Measurements from ENCODE around the gene CPAMD8. TPM values are rescaled to one million over a fixed set of nuclear protein-coding genes. Genes with fewer than 3 reads are reported as not detected.

CPAMD8 gene
- total and polyA plus RNA-seq, 2 of the 8 experiments (the other 6 are each of a cell fraction or from before 2014, with no cell fraction given), result 6.1 to 9.2 TPM

DNA sequence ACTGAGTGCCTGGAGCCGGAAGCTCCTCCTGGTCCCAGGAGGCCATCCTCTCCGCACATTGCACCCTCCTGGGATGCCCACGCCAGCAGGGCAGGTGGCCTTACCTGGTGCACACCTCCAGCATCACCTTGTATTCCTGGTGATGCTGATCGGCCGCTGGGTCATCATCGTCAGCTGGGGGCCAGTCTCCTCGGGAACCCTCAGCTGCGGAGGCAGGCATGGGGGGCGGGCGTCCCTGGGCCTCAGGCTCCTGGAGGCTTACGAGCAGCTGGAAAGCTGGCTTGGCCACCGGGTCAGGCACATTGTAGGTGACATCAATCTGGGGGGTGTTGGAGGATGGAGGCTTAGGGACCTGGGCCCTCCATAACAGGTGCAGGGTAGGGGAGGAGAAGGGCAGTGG is 124.1 kb downstream of the CPAMD8 start:
- no peak overlapping the region for H4K5ac ChIP-seq (ENCODE audit: insufficient read length, low read depth, low read length)
- no peak overlapping the region for H2AFZ ChIP-seq (ENCODE audit: low read length)
- 90% methylated on average over 12 of the region's 12 CpGs; no CpG with 5 or more reads in 1 of the 2 experiments for WGBS, 2 experiments (ENCODE audit: extremely low coverage in 1 of 2, insufficient coverage in 1 of 2, insufficient read length in 1 of 2, insufficient replicate concordance in 2 of 2, low coverage in 1 of 2, low lambda C conversion rate in 2 of 2, missing lambda C conversion rate in 1 of 2)
- H2BK12ac ChIP-seq (ENCODE audit: low read depth, low read length), result no peak overlapping the region
- H4K8ac ChIP-seq (ENCODE audit: extremely low read depth, insufficient read depth, low read length), result no peak overlapping the region
- H3K14ac ChIP-seq (ENCODE audit: insufficient read length), result no peak overlapping the region
- no peaks in the 10 kb centered on the region for H4K20me1 ChIP-seq (replicated peaks in 1 of 2; ENCODE audit: control insufficient read depth in 1 of 2, insufficient read depth in 2 of 2, low read length in 2 of 2)
- H3K36me3 ChIP-seq (ENCODE audit: control insufficient read depth in 2 of 4, insufficient read depth in 4 of 4, low read length in 3 of 4), result no peaks in the 10 kb centered on the region
- H3K4me3 ChIP-seq (ENCODE audit: extremely low read depth in 1 of 4, insufficient read depth in 2 of 4, low read depth in 3 of 4, low read length in 4 of 4), result no peak overlapping the region
- H2BK20ac ChIP-seq (ENCODE audit: low read length), result no peak overlapping the region
- H3K79me2 ChIP-seq (ENCODE audit: control insufficient read depth in 1 of 2, insufficient read depth in 2 of 2, low read length in 2 of 2), result no peaks in the 10 kb centered on the region
- ChIA-PET POLR2A (ENCODE audit: partially characterized antibody) (no interaction called here), CTCF (ENCODE audit: partially characterized antibody) (no interaction called here)
- H3K4me2 ChIP-seq (ENCODE audit: insufficient read depth in 1 of 2, low read depth in 2 of 2, low read length in 2 of 2), result no peak overlapping the region
- H3K56ac ChIP-seq (replicated peaks; ENCODE audit: insufficient read length, low read depth, low read length), result no peak overlapping the region
- no peaks in the 10 kb centered on the region for H3K9me3 ChIP-seq (ENCODE audit: insufficient read depth in 2 of 2, low read depth in 1 of 2, low read length in 1 of 2)
- no peak overlapping the region for H2BK15ac ChIP-seq (ENCODE audit: low read length)
- H2AK5ac ChIP-seq (ENCODE audit: low read depth, low read length), result no peak overlapping the region
- no peak overlapping the region for H3K23ac ChIP-seq (ENCODE audit: insufficient read length)
- H4K91ac ChIP-seq (replicated peaks; ENCODE audit: insufficient read length, low read length), result no peak overlapping the region
- H3K9ac ChIP-seq (replicated peaks in 1 of 4; ENCODE audit: extremely low read depth in 1 of 4, low read depth in 3 of 4, low read length in 3 of 4), result no peak overlapping the region
- FAIRE-seq, result no peak
- peaks cover 3% of the 10 kb centered on the region; the same call in 1 of the 2 replicates for H3K23me2 ChIP-seq (ENCODE audit: low read depth, low read length)
- H3K4me1 ChIP-seq (replicated peaks in 1 of 4; ENCODE audit: control insufficient read depth in 3 of 4, insufficient read depth in 4 of 4, low read length in 3 of 4), result no peaks in the 10 kb centered on the region; a peak in 2 of 7 replicates
- H3K27ac ChIP-seq (ENCODE audit: low read depth, low read length), result no peak overlapping the region
- no peak for DNase-seq (ENCODE audit: low read depth in 1 of 2, low spot score in 2 of 2)
- no peak overlapping the region for H2BK120ac ChIP-seq (replicated peaks; ENCODE audit: low read depth, low read length)
- H3K18ac ChIP-seq (ENCODE audit: extremely low read depth, low read length), result no peak overlapping the region
- H3K4ac ChIP-seq (replicated peaks; ENCODE audit: insufficient read length, low read depth, low read length), result no peak overlapping the region
- H2BK5ac ChIP-seq (ENCODE audit: low read depth, low read length), result no peak overlapping the region
- H3K79me1 ChIP-seq (ENCODE audit: low read depth, low read length), result no peaks in the 10 kb centered on the region
- peaks cover 0 to 12% (median 8%) of the 10 kb centered on the region in 4 experiments; a peak in 5 of 7 replicates for H3K27me3 ChIP-seq (replicated peaks in 1 of 4; ENCODE audit: control insufficient read depth in 3 of 4, extremely low read depth in 1 of 4, insufficient read depth in 3 of 4, low read length in 3 of 4)
- TF ChIP-seq HDAC2 (IDR thresholded peaks at IDR 0.05; ENCODE audit: borderline replicate concordance in 1 of 2, low read depth in 2 of 2, low read length in 2 of 2) (no peak), BACH1 (IDR thresholded peaks at IDR 0.05; ENCODE audit: low read length) (no peak), HDAC6 (IDR thresholded peaks at IDR 0.05; ENCODE audit: low read depth, low read length) (no peak), BRCA1 (IDR thresholded peaks at IDR 0.05; ENCODE audit: low read depth, low read length) (no peak), SP2 (IDR thresholded peaks at IDR 0.05; ENCODE audit: low read length) (no peak), SIN3A (conservative IDR thresholded peaks at IDR 0.05 in 1 of 2, IDR thresholded peaks at IDR 0.05 in 1 of 2; ENCODE audit: low read depth in 1 of 2, low read length in 2 of 2) (no peak), POLR2A (IDR thresholded peaks at IDR 0.05; ENCODE audit: control extremely low read depth in 1 of 2, low read depth in 2 of 2, low read length in 2 of 2) (no peak), TAF7 (optimal IDR thresholded peaks at IDR 0.05; ENCODE audit: borderline replicate concordance, low read depth, low read length) (no peak), FOSL1 (IDR thresholded peaks at IDR 0.05; ENCODE audit: insufficient read depth, low read depth, low read length) (no peak), TEAD4 (IDR thresholded peaks at IDR 0.05; ENCODE audit: low read depth, low read length) (no peak), EP300 (IDR thresholded peaks at IDR 0.05; ENCODE audit: borderline replicate concordance in 1 of 2, low read depth in 2 of 2, low read length in 2 of 2) (no peak), KDM4A (IDR thresholded peaks at IDR 0.05; ENCODE audit: low read depth, low read length, severe bottlenecking) (no peak)
- TF ChIP-seq, protein P1, sequence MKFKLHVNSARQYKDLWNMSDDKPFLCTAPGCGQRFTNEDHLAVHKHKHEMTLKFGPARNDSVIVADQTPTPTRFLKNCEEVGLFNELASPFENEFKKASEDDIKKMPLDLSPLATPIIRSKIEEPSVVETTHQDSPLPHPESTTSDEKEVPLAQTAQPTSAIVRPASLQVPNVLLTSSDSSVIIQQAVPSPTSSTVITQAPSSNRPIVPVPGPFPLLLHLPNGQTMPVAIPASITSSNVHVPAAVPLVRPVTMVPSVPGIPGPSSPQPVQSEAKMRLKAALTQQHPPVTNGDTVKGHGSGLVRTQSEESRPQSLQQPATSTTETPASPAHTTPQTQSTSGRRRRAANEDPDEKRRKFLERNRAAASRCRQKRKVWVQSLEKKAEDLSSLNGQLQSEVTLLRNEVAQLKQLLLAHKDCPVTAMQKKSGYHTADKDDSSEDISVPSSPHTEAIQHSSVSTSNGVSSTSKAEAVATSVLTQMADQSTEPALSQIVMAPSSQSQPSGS (IDR thresholded peaks at IDR 0.05; ENCODE audit: low read length), result no peak

Data from H1 (cell line).